NCI-H1417 (cell line): ENCODE data around the gene VAMP1.
"Not testable (repeated sequence)": the region's sequence is repeated elsewhere in the genome, so short reads cannot be mapped to it uniquely, and the experiment has no call there.

ENCODE experiments used
- DNase-seq, 3 experiments: peaks; one replicate each; lab custom pipeline; 2025; lab: John Stamatoyannopoulos, UW

The VAMP1 gene

DNA sequence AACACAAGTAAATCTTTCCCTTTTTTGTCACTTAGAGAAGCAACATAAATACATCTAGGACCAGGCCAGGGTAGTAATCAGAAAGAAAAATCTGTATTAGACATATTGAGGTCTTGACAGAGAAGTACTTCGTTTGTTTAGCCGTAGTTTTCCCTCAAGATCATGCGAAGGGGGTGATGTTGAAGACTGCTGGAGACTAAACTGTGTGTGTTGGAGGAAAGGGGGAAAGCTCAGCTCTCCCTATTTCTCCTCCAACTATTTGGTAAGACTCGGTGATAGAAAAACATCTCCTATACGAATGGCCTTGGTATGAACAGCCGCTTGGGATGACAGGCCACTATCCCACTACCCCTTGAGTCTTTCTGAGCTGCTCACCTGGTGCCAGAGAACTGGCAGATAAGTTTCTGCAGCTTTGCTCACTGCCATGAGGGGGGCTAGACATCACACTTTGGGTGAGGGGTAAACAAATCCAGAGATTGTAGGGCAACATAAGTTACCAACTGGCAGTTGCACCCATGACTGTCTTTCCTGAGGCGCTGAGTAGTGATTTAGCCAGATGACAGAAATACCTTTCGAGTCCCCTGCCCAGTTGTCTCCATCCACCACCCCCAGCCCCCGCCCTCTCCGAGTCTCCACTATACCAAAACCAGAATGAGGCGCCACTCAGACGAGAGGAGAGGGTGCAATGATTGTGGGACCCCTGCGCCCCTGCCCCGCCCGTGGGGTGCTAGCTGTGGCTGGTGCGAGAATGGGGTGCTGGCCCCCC lies 685 bp downstream of the VAMP1 start:
- DNase-seq: peak in 2 of 3 experiments; percentile 64 to 69

DNA sequence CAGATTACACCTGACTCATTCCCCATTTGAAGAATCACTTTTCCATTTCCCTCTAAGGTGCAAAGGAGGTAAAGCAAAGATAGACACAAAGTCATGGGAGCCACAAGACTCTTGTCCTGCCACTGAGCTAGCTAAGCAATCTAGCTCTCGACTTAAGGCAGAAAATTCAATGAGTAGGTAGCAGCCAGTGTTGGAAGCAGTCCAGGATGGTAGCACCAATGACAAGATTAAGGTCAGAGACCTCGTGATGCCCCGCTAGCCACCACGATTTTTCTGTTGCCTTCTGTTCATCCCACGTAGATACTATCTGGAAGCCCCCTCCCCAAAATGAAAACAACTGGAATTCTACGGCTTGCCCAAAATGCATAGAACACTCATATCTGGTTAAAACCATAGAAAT lies 1.4 kb downstream of the VAMP1 start:
- no peak for DNase-seq

DNA sequence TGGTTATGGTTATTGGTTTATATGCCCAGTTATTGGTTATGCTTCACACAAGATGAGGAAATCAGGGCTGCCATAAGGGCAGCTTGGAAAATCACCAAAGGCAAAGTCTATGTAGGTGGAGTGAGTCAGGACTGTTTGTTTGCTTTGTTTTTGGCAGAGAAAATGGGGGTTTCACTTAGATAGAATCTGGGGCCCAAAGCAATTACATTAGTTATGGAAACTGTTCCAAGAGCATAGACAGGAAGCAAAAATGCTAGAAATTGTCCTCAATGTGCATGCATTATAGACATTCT lies 2.2 kb downstream of the VAMP1 start:
- no peak for DNase-seq

DNA sequence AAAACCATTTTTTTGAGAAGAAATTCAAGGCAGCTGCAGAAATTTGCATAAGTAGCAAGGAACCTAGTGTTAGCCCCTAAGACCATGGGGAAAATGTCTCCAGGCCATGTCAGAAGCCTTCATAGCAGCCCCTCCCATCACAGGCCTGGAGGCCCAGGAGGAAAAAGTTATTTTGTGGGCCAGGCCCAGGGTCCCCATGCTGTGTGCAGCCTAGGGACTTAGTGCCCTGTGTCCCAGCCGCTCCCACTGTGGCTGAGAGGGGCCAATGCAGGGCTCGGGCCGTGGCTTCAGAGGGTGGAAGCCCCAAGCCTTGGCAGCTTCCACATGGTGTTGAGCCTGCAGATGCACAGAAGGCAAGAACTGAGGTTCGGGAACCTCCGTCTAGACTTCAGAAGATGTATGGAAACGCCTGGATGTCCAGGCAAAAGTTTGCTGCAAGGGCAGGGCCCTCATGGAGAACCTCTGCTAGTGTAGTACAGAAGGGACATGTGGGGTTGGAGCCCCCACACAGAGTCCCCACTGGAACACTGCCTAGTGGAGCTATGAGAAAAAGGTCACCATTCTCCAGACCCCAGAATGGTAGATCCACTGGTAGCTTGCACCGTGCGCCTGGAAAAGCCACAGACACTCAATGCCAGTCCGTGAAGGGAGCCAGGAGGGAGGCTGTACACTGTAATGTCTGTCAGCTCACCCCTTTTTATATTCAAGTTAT lies 2.8 kb downstream of the VAMP1 start:
- not testable (repeated sequence) for DNase-seq

DNA sequence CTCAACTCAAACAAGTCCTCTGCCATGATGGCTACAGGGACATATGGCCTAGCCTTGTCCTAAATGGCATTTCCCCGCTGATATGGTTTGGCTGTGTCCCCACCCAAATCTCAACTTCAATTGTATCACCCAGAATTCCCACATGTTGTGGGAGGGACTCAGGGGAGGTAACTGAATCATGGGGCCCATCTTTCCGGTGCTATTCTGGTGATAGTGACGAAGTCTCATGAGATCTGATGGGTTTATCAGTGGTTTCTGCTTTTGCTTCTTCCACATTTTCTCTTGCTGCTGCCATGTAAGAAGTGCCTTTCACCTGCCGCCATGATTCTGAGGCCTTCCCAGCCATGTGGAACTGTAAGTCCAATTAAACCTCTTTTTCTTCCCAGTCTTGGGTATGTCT lies 3.7 kb downstream of the VAMP1 start:
- DNase-seq: not testable (repeated sequence)

DNA sequence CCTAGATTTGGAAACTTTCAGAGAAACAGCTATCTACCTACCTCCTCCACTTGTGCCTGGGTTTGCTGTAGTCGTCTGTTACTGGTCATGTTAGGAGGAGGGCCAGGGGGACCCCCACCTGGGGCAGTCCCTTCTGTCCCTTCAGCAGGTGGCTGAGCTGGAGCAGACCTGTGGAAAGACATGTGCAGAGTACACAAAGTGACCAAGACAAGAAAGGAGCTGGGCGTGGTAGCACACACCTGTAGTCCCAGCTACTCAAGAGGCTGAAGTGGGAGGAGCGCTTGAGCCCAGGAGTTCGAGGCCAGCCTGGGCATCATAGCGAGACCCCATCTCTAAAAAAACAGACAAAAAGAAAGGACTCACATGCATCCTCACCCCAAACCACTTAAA lies 4.3 kb downstream of the VAMP1 start:
- no peak for DNase-seq

DNA sequence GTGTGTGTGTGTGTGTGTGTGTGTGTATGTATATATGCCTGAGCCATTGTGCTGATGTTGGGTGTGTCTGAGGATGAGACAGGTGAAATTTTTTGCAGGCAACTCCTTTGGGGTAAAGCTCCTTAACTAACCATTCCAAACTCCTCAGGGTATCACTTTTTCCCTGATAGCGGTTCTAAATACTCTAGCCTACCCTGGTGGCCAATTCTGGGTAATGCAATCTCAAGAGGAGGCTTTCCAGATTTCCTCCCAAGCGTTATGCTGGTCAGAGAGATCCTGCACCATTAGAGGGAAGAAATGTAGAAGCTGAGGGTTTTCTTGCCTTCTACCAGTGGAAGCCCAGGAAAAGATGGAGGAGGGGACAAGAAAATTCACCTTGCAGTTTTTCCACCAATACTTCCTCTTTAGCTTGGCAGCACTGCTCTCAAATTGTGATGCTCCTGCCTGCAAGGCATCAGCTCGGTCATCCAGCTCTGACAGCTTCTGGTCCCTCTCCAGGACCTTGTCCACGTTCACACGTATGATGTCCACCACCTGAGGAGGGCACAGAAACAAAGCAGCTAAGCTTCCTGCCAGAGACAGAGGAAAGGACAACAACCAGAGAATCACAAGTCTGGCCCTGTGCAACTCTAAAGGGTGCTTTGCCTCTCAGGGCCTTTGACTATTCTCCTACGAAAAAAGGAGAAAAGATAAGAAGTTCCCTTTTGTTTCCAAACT lies 4.9 kb downstream of the VAMP1 start:
- peak; percentile 53 to 80 (median 70) for DNase-seq

DNA sequence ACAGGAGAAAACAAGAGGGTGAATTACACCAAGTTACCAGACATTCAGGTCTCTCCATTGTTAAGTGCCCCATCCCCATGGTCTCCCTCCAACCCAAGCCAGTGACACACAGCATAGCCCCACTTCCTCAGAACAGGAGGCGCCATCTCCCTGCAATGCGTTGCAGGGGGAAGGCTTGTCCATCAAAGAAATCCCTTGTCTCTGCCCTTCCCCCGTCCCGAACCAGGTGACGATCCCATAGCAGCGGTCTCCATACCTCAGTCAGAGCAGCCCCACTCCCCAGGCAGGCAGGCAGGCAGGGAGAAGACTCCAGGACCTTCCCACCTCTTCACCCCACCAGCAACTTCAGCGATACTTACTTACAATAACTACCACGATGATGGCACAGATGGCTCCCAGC lies 5.9 kb downstream of the VAMP1 start:
- DNase-seq: no peak

DNA sequence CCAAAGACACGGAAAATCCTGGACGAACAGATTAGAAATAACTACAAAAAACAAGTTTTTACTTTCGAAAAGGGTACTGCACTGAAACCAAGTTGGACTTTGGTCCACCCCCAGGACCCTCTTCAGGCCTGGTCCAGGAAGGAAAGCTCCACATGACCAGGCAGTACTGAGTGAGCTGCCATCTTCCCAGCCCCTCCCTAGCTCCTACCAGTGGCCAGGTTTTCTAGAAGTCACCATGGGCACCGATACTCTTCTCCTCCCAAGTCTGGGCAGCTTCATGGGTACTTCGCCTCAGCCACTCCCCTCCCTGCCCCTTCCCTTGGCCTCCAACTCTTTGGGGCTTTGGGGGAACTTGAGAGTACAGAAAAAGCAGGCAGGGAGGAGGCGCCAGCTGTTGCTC lies 6.6 kb downstream of the VAMP1 start:
- DNase-seq: no peak

DNA sequence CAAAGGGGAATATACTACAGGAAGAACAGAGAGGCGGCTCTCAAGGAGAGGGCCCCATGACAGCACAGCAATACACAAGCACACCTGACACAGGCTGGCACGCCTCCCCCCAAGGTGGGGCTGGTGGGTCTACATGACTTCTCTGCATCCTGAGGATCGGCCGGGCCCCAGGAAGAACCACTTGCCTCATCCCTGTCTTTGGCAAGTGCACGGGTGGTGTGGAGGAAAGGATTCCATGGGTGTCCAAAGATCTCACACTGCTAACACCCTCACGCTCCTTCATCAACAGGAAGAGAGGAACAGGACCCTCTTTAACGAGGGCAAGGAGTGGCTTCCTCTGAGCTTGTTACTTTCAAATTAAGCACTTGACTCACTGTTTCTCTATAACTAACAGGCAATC lies 7.3 kb downstream of the VAMP1 start:
- no peak for DNase-seq

DNA sequence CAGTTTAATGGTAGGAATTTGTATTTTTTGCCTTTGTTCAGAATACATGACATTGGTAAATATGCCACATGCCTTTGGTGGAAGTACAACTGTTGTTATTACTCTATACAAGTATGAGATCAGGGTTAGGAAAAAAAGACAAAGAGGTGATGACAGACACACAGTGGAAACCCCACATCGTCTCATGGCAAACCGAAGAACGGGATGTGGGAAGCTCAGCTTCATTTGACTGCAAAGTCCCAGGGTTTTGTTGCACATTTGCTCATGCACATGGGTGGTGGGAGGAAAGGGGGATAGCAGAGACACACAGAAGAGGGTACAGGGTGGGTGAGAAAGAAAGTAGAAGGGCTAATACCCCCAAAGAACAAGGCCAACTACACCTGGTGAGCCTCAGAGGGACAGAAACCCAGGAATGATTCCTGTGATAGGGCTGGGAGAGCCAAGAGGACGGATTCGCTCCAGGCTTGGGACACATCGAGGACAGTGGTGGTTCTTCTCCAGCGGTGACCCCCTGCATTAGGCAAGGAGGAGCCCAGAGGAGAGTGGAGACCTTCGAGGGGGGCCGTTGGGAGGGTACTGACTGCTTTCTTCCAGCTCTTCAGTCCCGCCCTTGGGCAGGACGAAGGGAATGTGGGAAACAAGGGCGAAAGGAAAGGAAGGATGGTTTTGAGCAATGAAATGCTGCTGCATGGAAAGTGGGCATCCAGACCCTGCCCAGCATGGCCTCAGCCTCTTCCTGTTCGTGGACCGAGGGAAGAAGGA lies 8.1 kb downstream of the VAMP1 start:
- no peak for DNase-seq

DNA sequence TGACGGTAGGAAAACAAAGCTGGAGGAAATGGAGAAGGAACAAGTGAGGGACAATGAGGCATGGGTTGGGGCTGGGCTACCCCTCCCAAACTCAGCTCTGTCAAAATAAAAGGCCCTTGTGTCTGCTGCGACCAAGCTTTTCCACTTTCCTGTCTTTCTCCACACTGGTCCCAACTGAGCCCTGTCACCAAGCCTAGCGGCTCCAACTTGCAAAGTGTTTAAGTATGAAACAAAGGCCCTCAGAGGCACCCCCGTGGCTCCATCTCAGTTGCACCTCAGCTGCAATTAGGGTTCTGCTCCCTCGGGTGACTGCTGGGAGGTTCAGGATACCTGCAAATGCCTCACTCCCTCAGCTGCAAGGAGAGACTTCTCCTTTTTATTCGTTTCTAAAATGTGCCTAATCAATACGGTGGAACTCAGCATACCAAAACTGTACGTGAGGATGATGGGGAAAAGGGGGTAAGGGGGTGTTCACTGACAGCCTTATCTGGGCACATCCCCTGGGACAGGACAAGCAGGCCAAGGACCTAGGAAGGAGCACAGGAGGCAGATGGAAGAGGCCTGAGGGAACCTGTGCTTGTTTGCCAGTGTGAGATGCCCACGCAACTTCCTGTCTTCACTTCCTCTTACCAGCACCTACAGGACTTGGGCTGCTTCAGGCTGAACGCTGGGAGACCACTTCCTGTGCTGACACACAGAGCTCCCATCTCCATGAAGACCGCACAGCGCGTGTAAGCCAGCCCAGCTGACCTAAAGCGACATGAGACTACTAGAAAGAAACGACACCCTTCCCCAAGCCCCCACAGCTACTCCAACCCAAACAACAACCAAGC lies 8.9 kb downstream of the VAMP1 start:
- no peak for DNase-seq

DNA sequence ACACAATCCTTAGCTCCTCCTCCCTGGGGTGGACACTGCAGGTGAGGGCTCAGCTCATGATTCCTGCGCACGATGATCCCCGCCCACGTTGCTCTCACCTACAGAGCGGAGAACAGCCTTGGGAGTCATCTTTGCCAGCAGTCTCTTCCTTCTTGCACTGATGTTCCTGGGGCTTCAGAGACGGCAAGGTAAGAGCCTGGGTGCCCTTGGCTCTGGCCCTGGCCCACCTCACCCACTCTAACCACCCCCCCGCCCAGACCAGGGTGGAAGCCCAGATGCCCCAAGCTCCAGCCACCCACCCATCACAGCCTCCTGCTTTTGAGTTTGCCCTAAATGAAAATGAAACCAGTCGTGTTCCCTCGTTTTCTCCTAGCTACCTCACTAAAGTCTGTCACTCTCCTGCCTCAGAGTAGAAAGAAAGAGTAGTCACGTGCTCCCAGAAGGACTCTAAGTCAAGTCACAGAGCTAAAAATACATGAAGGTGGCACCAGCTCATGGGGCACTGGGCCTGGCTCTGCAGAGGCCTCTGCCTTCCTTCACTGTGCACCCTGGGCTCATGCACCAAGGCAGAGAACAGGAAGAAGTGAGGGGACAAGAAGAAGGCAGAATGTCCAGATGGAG lies 9.6 kb downstream of the VAMP1 start:
- no peak for DNase-seq

DNA sequence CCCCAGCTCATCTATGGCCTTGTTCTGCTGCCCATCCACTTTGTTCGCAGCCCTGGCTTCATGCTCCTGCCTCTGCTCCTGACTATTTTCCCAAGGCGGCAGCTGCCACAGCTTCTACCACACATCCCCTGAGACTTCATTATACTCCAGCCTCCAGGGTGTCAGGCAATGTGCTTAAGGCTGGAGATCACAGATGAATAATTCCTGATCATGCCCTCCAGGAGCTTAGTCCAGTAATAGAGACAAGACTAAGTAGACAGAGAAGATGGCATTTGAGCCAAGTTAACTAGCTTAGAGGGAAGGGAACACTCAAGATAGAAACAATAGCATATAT lies 11.5 kb downstream of the VAMP1 start:
- no peak for DNase-seq

DNA sequence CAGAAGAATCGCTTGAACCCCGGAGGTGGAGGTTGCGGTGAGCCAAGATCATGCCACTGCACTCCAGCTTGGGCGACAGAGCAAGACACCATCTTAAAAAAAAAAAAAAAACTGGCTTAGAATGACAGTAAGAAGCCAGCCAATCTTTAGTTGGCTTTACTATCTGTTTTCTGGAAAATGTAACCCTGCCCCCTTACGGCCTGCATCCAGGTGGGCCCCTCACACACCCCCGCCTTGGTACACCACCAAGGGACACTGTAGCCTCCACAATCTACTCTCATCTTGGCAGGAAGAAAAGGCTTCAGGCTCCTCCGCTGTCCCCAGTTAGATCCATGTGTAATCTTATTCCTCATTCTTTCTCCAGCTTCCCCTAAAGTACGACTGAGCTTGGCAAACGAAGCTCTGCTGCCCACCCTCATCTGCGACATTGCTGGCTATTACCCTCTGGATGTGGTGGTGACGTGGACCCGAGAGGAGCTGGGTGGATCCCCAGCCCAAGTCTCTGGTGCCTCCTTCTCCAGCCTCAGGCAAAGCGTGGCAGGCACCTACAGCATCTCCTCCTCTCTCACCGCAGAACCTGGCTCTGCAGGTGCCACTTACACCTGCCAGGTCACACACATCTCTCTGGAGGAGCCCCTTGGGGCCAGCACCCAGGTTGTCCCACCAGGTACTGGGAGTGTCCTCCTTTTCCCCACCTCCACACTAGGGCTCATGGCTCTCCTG lies 12.0 kb downstream of the VAMP1 start:
- DNase-seq: no peak

DNA sequence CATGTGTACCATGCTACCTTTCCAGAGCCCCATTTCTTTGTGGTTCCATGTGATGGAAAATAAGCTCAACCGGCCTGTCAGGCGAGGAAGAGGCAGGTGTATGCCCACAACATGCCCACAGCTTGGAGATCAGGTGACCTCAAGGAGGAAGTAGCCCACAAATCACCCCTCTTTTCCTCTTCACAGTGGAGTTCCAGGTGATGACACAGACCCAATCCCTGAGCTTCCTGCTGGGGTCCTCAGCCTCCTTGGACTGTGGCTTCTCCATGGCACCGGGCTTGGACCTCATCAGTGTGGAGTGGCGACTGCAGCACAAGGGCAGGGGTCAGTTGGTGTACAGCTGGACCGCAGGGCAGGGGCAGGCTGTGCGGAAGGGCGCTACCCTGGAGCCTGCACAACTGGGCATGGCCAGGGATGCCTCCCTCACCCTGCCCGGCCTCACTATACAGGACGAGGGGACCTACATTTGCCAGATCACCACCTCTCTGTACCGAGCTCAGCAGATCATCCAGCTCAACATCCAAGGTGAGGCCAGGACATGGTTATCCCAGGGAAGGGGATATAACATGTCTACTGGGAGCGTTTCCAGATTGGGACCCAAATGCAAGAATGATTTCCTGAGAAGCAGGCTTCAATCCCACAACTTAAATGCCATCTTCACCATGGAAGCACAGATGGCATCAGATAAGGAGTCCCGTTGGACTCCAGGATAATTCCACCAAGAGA lies 13.1 kb downstream of the VAMP1 start:
- DNase-seq: no peak

DNA sequence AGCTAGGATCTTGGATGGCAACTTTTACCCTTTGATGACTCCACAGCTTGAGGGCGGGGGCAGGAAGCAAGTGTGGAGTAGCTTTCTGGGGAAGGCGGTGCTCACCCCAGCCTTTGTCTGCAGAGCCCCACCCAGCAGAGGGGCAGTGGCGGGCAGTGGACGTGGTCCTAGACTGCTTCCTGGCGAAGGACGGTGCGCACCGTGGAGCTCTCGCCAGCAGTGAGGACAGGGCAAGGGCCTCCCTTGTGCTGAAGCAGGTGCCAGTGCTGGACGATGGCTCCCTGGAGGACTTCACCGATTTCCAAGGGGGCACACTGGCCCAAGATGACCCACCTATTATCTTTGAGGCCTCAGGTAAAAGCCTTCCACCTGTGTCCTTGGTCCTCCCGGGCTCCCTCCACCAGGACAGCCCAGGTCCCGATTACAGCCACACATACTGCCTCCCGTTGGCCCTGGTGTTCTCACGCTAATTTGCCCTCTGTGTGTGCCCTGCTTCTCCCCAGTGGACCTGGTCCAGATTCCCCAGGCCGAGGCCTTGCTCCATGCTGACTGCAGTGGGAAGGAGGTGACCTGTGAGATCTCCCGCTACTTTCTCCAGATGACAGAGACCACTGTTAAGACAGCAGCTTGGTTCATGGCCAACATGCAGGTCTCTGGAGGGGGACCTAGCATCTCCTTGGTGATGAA lies 17.4 kb downstream of the VAMP1 start:
- DNase-seq: peak in 2 of 3 experiments; percentile 15 to 58

DNA sequence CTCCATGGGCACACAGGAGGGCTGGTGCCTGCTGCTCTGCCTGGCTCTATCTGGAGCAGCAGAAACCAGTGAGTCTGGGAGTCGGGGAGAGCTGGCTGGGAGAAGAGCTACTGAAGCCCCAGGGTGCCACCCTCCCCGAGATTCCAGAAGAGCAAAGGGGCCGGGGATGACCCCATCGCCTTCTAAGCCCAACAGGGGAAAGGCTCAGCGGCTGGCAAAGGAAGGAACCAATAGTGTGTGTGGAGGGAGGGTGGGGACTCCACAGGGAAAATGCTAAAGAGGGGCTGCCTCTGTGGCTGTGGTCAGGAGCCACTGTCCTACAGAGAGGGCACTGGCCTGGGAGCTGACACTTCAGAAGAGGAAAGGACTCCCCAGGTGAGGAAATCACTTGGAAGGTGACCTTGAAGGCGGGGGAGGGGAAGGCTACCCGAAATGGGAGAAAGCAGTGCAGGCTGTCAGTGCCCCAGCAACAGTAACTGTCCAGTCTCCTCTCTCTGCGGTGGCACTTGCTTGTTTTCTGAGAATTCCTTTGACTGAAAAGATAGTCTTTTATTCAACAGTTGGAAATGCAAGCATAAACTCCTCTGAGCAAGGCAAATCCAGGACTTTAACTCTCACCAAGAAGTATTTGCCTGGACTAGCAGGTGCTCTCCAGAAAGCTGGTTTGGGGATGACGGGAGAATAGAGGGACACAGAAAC lies 18.1 kb downstream of the VAMP1 start:
- DNase-seq: peak in 2 of 3 experiments; percentile 23 to 44
